Choroid plexus epithelial cell (primary cell): ENCODE results near the gene WIPF3.

Experiments
- DNase-seq: peaks from one replicate; pipeline ENCODE4 v3.0.0-alpha.2; 2010; ENCODE audit warnings: low read depth
- H3K4me3 ChIP-seq: 2 replicates; pipeline ENCODE4 v1.5.1; 2011; ENCODE audit warnings: low read depth, mild to moderate bottlenecking, control low read depth, low read length, moderate library complexity
- CTCF ChIP-seq: conservative IDR thresholded peaks from 2 replicates; pipeline ENCODE4 v1.5.1; 2011; ENCODE audit warnings: low read depth, mild to moderate bottlenecking, control low read depth, inconsistent platforms, low read length, moderate library complexity

Gene WIPF3

GRCh38 chr7:29883462-29884398 is 77.4 kb downstream of the WIPF3 start:
- no peak for TF ChIP-seq CTCF
- H3K4me3 ChIP-seq = no peak overlapping the region
- no peak for DNase-seq

GRCh38 chr7:29884399-29885272 is 78.3 kb downstream of the WIPF3 start:
- no peak for DNase-seq
- TF ChIP-seq CTCF = no peak
- H3K4me3 ChIP-seq = no peak overlapping the region

GRCh38 chr7:29885626-29886025 is 79.3 kb downstream of the WIPF3 start:
- H3K4me3 ChIP-seq = no peak overlapping the region
- no peak for DNase-seq
- no peak for TF ChIP-seq CTCF

GRCh38 chr7:29886827-29887226 is 80.5 kb downstream of the WIPF3 start:
- DNase-seq = no peak
- no peak overlapping the region for H3K4me3 ChIP-seq
- TF ChIP-seq CTCF = no peak

- DNase-seq = no peak
- no peak overlapping the region for H3K4me3 ChIP-seq
- no peak for TF ChIP-seq CTCF
Observed at GRCh38 chr7:29888006-29888405, 81.7 kb downstream of the WIPF3 start.

GRCh38 chr7:29889288-29889687 is 83.0 kb downstream of the WIPF3 start:
- H3K4me3 ChIP-seq = no peak overlapping the region
- DNase-seq = no peak
- no peak for TF ChIP-seq CTCF
